Adipocyte (in vitro differentiated cells): Measurements from ENCODE around the gene ZSWIM5.
A peak's percentile ranks its signal among the peaks of the same experiment; 100 is the strongest.
"Not testable (repeated sequence)": the region's sequence is repeated elsewhere in the genome, so short reads cannot be mapped to it uniquely, and the experiment has no call there.

Experiments used
- DNase-seq: peaks from one replicate; pipeline ENCODE4 v3.0.0-alpha.2; 2015; ENCODE audit warnings: low read depth
- H3K27me3 ChIP-seq: replicated peaks from 2 replicates; pipeline ENCODE4 v1.7.0; 2013; ENCODE audit warnings: mild to moderate bottlenecking, low read length, moderate library complexity; ENCODE audit not compliant: control insufficient read depth, insufficient read depth
- H3K36me3 ChIP-seq: 2 replicates; pipeline ENCODE4 v1.7.0; 2013; ENCODE audit warnings: low read length, mild to moderate bottlenecking, moderate library complexity; ENCODE audit not compliant: control insufficient read depth, insufficient read depth, severe bottlenecking
- H3K4me1 ChIP-seq: 2 replicates; pipeline ENCODE4 v1.7.0; 2013; ENCODE audit warnings: mild to moderate bottlenecking, low read length, moderate library complexity; ENCODE audit not compliant: control insufficient read depth, insufficient read depth
- H3K4me3 ChIP-seq: 2 replicates; pipeline ENCODE4 v1.7.0; 2013; ENCODE audit warnings: mild to moderate bottlenecking, low read length, moderate library complexity
- H3K9ac ChIP-seq: 2 replicates; pipeline ENCODE4 v1.7.0; 2013; ENCODE audit warnings: mild to moderate bottlenecking, low read length, moderate library complexity
- H3K9me3 ChIP-seq: 2 replicates; pipeline ENCODE4 v1.7.0; 2013; ENCODE audit warnings: mild to moderate bottlenecking, low read length, moderate library complexity; ENCODE audit not compliant: control insufficient read depth

Gene ZSWIM5

DNA sequence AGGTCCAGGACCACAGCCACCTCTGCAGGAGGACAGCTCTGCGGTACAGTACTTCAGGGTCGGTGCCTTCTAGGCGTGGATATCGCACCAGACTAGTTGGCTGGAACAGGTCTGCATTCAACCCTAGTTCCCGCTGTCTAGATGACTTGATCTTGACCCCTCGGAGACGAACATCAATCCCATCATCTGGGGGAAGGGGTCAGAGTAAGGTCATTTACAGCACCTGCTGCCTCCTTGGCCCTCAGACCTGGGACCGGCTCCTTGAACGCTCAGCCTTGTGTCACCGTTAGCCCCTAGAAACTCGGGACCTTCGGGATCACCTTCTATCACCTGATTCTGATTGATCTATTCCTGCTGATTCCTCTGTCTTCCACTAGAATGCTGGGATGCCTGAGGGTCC, 197.9 kb downstream of the ZSWIM5 start:
- Histone ChIP-seq H3K9ac (no peak overlapping the region), H3K4me1 (peaks cover 24% of the 10 kb centered on the region), H3K4me3 (no peak overlapping the region), H3K27me3 (no peaks in the 10 kb centered on the region), H3K36me3 (peaks cover 62% of the 10 kb centered on the region), H3K9me3 (no peaks in the 10 kb centered on the region)
- DNase-seq, result no peak

DNA sequence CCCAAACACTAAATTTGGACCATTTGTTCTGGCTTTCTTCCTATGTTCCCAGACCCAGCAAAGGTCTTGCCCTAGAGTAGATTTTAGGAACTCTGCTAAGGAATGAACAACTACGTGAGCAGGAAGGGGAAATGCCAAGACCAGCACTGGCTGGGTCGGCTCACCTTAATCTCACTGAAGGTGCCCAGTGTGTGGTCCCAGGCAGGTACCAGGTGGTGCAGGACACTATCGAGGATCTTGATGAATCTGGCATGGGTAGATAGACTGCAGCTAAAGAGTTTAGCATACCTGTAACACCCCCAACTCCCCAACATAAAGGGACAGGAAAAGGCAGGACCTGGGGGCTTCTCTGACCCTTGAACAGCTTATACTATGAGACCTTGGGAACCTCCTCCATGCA, 198.3 kb downstream of the ZSWIM5 start:
- Histone ChIP-seq H3K4me1 (peaks cover 20% of the 10 kb centered on the region), H3K27me3 (no peaks in the 10 kb centered on the region), H3K36me3 (peaks cover 66% of the 10 kb centered on the region), H3K9me3 (no peaks in the 10 kb centered on the region), H3K4me3 (no peak overlapping the region), H3K9ac (no peak overlapping the region)
- no peak for DNase-seq

DNA sequence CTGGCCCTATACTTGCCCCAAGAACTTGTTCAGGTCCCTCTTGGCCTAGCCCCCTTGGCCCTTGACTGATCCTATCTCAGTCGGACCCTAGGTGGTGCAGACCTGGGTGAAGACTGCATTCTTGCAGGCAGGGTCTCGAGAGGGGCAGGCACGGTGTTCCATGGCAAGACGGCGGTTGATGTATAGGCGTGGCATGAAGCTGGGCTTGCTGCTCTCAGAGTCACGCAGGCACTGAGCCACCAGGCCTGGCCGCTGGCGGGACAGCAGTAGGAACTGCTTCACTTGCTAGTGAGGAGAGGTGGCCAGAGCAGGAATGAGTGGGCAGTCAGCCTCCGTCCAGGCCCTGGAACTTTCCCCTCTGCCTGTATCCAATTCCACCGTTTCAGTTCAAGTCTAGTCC, 199.1 kb downstream of the ZSWIM5 start:
- H3K36me3 ChIP-seq, result peaks cover 73% of the 10 kb centered on the region
- peaks cover 17% of the 10 kb centered on the region for H3K4me1 ChIP-seq
- H3K9ac ChIP-seq, result no peak overlapping the region
- no peaks in the 10 kb centered on the region for H3K27me3 ChIP-seq
- no peak overlapping the region for H3K4me3 ChIP-seq
- H3K9me3 ChIP-seq, result no peaks in the 10 kb centered on the region
- DNase-seq, result no peak

DNA sequence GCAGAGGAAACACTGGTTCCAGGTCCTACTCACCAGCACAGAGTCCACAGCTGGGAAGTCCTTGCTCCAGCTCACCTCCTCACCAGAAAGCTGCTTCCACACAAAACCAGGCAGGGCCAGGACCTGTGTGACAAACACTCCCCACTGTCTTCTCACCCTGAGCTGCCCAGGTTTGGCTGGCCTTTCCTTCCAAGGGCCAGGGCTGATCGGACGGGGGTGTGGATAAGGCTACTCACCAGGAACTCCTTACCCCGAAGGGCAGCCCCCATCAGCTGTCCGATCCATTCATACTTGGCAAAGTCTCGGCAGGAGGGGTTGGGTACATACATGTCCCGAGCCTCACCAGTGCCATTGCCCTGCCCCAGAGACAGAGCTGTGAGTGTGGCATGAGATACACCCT, 200.6 kb downstream of the ZSWIM5 start:
- peaks cover 19% of the 10 kb centered on the region for H3K4me1 ChIP-seq
- peaks cover 78% of the 10 kb centered on the region for H3K36me3 ChIP-seq
- no peak for DNase-seq
- H3K27me3 ChIP-seq, result no peaks in the 10 kb centered on the region
- no peak overlapping the region for H3K4me3 ChIP-seq
- no peaks in the 10 kb centered on the region for H3K9me3 ChIP-seq
- no peak overlapping the region for H3K9ac ChIP-seq

DNA sequence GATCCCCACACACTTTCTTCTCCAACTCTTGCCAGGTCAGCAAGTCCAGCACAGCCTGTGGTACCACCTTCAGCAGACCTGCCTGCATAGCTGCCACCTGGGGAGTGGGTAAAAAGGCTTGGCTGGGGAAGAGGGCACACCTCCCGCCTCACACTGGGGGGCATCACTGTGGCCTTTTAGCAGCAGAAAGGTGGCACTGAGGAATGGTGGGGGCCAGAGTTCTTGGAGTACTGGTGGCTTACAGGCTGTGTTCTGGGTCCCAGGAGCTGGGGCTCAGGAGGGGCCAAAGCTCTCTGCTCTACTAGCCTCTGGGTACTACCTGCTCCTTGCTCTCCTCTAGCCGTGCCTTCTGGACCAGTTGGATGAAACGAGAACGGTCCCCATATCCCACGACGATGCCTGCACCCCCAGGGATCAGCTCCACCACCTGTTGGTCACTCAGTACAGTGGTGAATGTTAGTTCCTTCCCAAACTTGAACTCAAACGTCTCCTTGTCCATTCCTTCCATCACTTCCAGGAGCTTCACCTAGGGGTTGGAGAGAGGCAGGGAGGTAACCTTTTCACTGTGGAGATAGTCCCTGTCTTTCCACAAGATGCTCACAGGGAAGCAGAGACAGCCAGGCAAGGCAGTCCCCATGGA, 202.0 kb downstream of the ZSWIM5 start:
- Histone ChIP-seq H3K4me3 (no peak overlapping the region), H3K27me3 (no peaks in the 10 kb centered on the region), H3K36me3 (peaks cover 75% of the 10 kb centered on the region), H3K4me1 (peaks cover 16% of the 10 kb centered on the region), H3K9ac (no peak overlapping the region), H3K9me3 (no peaks in the 10 kb centered on the region)
- DNase-seq, result no peak

DNA sequence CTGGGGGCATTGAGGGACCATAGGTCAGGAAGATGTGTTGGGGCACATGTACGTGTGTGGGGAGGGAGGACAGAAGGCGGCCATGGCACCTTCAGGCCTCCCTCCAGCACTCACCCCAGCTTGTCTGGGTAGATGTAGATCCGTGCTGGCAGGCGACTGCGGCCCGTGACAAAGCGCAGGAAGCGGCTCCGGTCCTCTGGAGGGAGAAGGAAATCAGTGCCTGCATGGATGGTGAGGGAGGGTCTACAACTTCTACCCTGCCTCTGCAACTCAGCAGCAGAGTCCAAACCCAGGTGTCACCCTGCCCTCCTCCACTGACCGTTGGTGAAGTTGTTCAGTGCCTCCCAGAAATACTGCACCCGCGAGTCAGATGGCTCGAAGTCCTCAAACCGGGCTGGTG, 202.7 kb downstream of the ZSWIM5 start:
- Histone ChIP-seq H3K9ac (no peak overlapping the region), H3K27me3 (no peaks in the 10 kb centered on the region), H3K4me1 (peaks cover 14% of the 10 kb centered on the region), H3K36me3 (peaks cover 68% of the 10 kb centered on the region), H3K4me3 (no peak overlapping the region), H3K9me3 (no peaks in the 10 kb centered on the region)
- no peak for DNase-seq

DNA sequence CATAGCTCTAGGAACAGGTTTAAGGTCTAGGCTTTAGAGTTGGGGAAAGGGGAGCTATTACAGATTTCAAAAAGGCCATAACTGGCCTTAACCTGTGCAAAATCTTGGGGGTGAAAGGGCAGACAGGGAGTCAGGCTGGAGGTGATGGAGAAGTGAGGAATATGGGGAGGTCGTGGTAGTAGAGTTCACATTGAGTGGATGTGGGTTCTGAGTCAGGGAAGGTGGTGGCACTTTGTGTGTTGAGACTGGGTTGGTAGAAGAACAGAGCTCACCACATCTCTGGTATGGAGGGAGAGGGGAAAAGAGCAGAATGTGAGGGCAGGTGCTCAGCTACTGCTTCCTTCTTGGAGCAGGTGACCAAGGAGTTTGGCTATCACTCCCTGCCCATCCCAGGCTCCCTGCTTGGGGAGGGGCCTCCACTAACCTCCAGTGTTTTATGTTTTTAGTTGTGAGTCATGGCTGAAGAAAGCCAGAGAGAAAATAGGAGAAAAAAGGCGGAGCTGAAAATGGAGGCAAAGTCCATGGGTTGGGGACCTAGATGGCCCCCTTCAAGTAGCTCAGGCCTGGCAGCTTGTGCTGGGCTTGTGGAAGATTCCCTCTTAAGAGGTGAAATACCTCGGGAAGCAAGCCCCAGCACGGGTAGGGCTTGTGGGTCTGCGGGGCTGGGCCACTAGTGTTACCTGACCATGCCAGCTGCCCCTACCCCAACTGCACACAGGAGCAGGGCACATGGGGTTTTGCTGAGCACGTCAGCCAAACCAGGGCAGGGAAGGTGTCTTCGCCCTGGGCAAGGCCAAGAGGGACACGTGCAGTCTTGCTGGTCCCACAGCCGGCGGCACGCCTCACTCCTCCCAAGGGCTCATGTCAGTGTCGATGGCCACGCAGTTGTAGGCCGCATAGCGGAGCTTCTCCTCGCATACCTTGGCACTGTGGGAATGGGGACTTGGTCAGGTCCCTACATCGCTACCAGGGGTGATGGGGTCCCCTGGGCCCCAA, 203.5 kb downstream of the ZSWIM5 start:
- Histone ChIP-seq H3K4me1 (peaks cover 14% of the 10 kb centered on the region), H3K9me3 (no peaks in the 10 kb centered on the region), H3K36me3 (peaks cover 60% of the 10 kb centered on the region), H3K27me3 (no peaks in the 10 kb centered on the region), H3K9ac (no peak overlapping the region), H3K4me3 (no peak overlapping the region)
- DNase-seq, result no peak

DNA sequence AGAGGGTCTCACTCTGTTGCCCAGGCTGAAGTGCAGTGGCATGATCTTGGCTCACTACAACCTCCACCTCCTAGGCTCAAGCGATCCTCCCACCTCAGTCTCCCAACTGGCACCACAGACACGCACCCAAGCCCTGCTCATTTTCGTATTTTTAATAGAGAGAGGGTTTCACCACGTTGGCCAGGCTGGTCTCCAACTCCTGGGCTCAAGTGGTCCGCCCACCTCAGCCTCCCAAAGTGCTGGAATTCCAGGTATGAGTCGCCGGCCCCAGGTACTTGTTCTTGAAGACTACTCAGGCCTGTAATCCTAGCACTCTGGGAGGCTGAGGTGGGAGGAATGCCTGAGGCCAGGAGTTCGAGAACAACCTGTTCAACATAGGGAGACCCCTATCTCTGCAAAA, 204.8 kb downstream of the ZSWIM5 start:
- not testable (repeated sequence) for H3K27me3 ChIP-seq, DNase-seq, H3K9me3 ChIP-seq, H3K4me3 ChIP-seq
- Histone ChIP-seq H3K9ac (peak overlapping the region; percentile 68), H3K4me1 (peaks cover 14% of the 10 kb centered on the region), H3K36me3 (peaks cover 46% of the 10 kb centered on the region)

DNA sequence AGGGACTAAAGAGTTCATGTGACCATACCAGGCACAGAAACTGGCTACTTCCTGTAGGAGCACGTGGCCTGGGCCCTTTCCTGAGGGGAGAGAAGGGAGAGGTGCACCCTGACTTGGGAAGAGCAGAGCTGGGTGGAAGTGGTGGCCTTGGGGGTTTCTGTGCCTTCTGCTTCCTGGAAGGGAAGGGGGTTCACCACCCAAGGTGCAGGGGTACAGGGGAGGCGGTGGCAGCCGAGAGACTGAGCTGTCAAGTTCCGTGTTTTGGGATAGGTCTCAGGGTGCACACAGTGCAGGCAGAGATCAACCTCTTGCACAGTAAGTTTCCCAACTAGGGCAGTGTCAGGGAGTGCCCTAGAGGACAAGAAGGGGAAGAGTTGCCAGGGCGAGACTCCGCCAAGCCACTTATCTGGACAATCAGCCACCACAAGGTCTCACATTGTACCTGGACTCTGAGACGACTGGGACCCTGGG, 205.4 kb downstream of the ZSWIM5 start:
- no peak for DNase-seq
- H3K36me3 ChIP-seq, result peaks cover 42% of the 10 kb centered on the region
- no peak overlapping the region for H3K4me3 ChIP-seq
- peaks cover 14% of the 10 kb centered on the region for H3K4me1 ChIP-seq
- H3K27me3 ChIP-seq, result no peaks in the 10 kb centered on the region
- peak overlapping the region; percentile 68 for H3K9ac ChIP-seq
- no peaks in the 10 kb centered on the region for H3K9me3 ChIP-seq

DNA sequence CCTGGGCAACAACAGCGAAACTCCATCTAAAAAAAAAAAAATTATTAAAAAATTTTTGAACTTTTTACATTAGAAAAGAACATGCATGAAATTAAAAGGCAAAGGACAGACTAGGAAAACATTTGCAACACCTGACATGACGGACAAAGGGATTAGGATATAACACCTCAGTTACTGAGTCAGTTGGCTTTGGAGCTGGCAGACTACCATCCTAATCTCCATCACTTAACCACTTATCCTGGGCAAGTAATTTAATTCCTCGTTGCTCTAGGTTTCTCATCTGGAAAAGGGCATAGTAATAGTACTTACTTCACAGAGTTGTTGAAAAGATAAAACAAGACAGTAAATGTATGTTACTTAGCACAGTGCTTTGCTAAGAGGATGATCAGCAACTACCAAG, 207.2 kb downstream of the ZSWIM5 start:
- no peak for DNase-seq
- no peaks in the 10 kb centered on the region for H3K27me3 ChIP-seq
- H3K9me3 ChIP-seq, result no peaks in the 10 kb centered on the region
- peaks cover 24% of the 10 kb centered on the region for H3K36me3 ChIP-seq
- no peak overlapping the region for H3K9ac ChIP-seq
- H3K4me1 ChIP-seq, result peaks cover 18% of the 10 kb centered on the region
- H3K4me3 ChIP-seq, result no peak overlapping the region

DNA sequence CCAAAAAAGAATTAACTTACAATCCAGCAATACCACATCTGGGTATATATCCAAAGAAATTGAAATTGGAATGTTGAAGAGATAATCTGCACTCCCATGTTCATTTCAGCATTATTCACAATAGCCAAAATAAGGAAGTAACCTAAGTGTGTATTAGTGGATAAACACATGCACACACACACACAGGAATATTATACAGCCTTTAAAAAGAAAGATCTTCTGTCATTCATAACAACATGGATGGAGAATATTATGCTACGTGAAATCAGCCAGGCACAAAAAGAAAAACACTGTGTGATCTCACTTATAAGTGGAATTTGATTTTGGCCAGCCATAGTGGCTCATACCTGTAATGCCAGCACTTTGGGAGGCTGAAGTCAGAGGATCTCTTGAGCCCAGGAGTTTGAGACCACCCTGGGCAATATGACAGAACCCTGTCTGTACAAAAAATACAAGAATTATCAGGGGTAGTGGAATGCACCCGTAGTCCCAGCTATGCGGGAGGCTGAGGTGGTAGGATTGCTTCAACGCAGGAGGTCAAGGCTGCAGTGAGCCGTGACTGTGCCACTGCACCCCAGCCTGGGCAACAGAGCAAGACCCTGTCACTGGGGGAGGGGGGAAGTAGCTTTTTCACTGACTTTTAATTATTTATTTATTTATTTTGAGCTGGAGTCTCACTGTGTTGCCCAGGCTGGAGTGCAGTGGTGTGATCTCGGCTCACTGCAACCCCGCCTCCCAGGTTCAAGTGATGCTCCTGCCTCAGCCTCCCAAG, 210.8 kb downstream of the ZSWIM5 start:
- H3K4me3 ChIP-seq, result no peak overlapping the region
- H3K27me3 ChIP-seq, result no peaks in the 10 kb centered on the region
- DNase-seq, result no peak
- H3K9ac ChIP-seq, result no peak overlapping the region
- H3K36me3 ChIP-seq, result no peaks in the 10 kb centered on the region
- no peaks in the 10 kb centered on the region for H3K9me3 ChIP-seq
- H3K4me1 ChIP-seq, result peaks cover 13% of the 10 kb centered on the region
